Stomach (tissue), 4 donors: ENCODE data around the gene NAT8.
"Not testable (repeated sequence)": the region's sequence is repeated elsewhere in the genome, so short reads cannot be mapped to it uniquely, and the experiment has no call there.

Experiments used
- POLR2A ChIP-seq, 4 donors: fragments of 450-650 bp; IDR thresholded peaks; one replicate each; pipeline ENCODE4 v1.6.1; 2016; ENCODE audit warnings: antibody characterized with exemption in 4 of 4, control low read depth in 2 of 4, mild to moderate bottlenecking in 1 of 4, moderate library complexity in 1 of 4
- TF ChIP-seq, protein P1 (sequence below), 7 experiments: fragments of 450-650 bp in 4 of 7; fragments of 200-600 bp in 3 of 7; sonication (generic) in 3 of 7; IDR thresholded peaks; one replicate each; pipeline ENCODE4 v1.5.1; 2016 to 2019; ENCODE audit warnings: antibody characterized with exemption in 7 of 7, control low read depth in 2 of 7, mild to moderate bottlenecking in 1 of 7

- TF ChIP-seq, protein P1, sequence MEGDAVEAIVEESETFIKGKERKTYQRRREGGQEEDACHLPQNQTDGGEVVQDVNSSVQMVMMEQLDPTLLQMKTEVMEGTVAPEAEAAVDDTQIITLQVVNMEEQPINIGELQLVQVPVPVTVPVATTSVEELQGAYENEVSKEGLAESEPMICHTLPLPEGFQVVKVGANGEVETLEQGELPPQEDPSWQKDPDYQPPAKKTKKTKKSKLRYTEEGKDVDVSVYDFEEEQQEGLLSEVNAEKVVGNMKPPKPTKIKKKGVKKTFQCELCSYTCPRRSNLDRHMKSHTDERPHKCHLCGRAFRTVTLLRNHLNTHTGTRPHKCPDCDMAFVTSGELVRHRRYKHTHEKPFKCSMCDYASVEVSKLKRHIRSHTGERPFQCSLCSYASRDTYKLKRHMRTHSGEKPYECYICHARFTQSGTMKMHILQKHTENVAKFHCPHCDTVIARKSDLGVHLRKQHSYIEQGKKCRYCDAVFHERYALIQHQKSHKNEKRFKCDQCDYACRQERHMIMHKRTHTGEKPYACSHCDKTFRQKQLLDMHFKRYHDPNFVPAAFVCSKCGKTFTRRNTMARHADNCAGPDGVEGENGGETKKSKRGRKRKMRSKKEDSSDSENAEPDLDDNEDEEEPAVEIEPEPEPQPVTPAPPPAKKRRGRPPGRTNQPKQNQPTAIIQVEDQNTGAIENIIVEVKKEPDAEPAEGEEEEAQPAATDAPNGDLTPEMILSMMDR (IDR thresholded peaks at IDR 0.05), result not testable (repeated sequence)
- TF ChIP-seq POLR2A (IDR thresholded peaks at IDR 0.05), result not testable (repeated sequence)
Observed at GRCh38 chr2:73684905-73685304, 42.7 kb upstream of the NAT8 start.
